GM19035 (cell line): ENCODE results near the gene TM7SF2.

Source experiments
- ATAC-seq: cut with Tn5 transposase; IDR thresholded peaks from one replicate; pipeline ENCODE4 v1.9.1; 2021; ENCODE audit not compliant: unreplicated experiment

Gene TM7SF2

DNA sequence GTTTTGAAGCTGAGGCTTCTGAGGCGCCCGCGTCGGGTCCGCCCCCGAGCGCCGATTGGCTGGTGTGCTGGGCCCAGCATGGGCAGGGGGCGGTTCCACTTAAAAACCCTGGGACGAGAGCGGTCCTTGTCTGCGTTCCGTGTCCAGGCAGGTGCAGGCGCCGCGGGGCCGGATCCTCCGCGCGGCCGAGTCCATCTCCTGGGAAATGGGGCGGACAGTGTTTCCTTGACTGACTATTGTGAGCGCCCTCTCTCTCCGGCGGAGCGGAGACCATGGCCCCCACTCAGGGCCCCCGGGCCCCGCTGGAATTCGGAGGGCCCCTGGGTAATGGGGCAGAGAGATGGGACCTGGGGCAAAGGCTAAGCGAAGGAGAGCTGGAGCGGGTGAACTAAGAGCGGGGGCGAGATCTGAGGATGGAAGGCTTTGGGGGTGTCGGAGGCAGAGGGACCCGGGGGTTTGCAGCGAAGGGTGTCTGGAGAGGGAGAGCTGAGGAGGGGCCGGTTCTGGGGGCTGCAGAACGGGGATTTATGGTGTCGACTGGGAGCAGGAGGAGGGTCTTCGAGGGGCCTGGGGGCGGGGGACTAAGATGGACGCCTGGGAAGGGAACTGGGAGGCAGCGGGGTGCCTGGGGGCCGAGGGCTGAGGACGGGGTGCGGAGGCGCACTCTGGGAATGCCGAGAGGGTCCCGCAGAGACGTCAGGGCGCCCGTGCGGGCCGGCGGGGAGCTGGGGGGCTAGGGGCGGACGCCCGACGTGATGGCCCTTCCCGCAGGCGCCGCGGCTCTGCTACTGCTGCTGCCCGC lies at the start of gene TM7SF2:
Gene TM7SF2 (plus strand): TSS at position 129 of the 802 bp plus-strand sequence. CDS start 144 bp downstream, at position 273.
- peak; percentile 54 for ATAC-seq

DNA sequence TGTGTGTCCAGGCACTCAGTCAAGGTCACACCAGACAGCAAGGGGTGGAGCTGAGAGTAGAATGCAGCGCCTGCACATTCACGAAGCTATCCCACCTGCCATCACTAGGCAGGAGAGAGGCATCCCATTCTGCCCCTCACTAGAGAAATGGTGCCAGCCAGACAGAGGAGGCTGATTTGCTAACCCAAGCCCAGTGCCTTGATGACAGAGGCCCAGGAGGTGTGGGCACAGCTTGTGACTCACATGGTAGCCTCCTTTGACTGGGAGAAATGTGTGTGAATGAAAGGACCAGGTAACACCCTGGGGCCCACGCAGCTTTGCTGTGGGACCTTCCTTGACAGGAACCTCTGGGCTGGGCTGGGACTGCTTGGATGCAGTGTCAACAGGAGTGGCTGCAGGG lies 48.1 kb upstream of the TM7SF2 start:
- no peak for ATAC-seq

DNA sequence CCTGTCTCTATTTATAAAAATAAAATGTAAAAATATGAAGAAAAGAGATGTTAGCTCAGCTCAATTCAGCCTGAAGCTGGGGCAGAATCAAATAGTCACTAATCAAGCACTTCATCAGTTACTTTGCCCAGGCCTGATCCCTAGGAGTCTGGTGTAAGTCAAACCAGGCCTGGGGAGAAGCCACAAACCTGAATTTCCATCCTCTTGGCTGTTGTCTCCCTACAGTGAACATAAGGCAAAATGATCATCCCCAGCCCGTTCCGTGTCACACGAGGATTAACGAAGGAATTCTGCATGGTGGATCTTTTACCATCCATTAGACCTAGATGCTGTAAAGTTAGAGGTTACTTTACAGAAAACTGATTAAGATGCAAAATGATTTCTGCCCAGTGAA lies 46.8 kb upstream of the TM7SF2 start:
- no peak for ATAC-seq

DNA sequence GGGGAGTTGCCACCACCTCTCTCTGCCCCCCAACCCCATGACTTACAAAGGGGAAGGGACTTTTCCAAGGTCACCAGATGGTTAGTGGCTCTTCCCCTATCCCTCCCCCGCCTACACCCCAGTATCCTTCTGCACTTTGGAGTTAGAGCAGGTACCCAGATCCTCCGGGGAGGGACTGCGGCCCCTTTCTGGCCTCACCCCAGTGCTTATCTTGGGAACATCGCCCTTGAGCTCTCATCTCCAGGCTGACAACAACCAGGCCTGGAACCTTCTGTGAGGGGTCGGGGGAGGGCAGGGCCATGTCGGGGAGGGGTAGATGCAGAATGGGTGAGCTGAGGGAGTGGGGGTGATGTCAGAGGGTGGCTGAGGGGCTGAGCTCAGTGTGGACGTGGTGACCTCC lies 45.8 kb upstream of the TM7SF2 start:
- no peak for ATAC-seq

DNA sequence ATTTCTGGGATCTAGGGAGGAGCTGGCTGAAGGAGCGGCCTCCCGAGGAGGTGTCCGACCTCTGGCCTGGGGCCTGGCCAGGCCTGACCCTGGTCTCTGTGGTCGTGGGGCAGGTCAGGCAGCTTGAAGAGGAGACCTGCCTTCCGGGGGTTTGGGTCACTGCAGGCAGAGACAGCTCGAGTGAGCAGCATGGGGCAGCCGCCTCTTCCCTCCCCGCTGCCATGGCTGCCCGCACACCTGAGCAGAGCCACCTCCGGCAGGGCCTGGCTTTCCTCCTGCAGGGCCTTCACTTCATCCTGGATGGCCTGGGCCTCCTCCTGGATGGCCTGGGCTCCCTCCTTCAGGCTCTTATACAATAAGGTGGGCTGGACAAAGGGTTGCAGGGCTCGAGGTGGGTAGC lies 45.4 kb upstream of the TM7SF2 start:
- no peak for ATAC-seq

DNA sequence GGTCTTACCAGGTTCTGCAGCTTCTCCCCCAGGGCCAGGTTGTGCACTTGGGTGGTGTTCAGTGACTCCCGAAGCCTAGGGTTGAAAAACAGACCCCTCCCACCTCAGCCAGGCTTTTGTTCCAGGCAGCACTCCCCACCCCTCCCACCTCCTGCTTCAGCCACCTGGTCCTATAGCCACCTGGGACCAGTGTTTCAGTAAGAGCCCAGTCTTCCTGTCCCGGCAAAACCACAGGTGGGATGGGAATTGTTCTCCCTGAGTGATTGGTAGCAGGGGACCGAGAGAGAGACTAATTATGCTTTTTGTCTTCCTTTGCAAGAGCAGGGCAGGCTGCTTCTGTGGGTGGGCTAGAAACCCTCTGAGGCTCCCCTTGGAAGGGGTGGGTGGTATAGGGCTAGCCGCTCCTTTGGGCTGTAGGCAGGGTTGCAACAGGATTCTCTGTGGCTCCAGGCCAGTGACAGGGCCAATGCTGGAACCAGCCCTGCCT lies 44.8 kb upstream of the TM7SF2 start:
- no peak for ATAC-seq

DNA sequence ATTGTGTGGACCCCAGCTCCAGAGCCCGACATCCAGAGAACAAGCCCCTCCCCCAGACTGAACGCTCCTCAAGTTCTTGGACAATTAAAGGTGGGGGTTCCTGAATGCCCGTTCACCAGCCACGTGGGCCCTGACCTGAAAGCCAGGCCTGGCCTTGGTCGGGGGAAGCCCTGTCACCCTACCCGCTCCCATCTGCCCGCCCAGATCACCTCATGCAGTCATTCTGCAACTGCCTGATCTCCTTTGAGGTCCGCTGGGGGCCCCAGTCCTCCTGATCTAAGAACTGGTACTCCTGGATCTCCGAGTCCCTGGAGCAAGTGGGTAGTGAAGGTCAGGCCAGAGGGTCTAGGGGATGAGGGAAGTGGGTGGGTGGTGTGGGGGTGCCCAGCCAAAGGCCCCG lies 44.2 kb upstream of the TM7SF2 start:
- ATAC-seq: no peak

DNA sequence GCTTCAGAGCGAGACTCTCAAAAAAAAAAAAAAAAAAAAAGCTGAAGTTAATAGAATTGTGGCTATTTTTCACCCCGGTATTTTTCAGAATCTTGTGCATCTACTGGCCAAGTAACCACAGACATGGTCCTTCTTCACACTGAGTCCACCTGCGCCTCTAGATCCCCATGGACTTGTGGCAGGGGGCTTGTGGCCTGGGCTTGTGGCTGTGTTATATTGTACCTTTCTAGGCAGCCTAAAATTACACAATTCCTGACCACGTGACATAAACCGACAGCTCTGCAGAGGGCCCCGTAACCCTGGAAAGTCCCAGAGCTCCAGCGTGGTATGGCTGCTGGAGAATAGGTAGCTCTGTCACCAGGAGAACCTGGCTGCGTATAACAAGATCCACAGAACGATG lies 42.5 kb upstream of the TM7SF2 start:
- no peak for ATAC-seq

DNA sequence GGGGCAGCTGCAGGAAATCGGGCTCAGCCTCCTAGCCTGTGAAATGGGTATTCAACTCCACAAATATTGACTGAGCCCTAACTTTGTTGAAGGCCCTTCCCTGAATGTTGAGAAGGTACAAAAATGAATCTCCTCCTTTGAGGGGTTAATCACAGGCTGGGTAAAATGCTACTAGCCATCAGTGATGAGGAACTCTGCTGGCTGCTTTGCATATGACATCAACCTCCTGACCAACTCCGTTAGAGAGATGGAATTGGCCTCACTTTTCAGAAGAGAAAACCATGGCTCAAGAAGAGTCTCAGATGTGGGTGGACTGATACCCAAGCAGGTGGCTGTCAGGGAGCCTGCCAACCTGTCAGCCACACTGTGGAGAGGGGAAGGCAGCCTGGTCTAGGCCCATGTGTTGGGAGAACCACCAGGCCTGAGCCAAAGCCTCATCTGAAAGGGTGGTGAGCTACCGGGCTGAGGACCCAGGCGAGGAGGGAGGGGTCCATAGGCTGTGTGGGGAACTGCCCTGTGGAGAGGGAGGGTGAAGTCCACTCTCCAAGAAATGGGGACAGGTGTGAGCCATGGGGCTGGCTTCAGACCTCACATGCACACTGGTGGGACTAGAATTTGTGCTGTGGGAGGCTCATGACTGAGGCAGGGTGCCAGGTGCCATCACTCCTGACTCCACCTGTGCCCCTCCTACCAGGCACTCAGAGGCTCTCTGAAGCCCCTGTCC lies 39.6 kb upstream of the TM7SF2 start:
- ATAC-seq: no peak

DNA sequence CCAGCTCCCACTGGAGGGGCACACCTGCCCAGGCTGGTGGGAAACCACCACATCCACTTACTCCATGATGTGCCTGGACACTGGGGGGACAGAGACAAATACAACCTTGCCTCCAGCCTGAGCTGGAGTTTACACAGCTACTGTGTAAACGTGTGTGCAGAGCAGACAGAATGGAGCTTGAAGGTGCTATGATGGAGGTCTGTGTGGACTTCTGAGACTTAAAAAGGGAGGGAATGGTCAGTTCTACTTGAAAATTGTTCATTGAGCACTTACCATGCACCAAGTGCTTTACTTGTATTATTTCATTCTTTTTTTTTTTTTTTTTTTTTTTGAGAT lies 39.1 kb upstream of the TM7SF2 start:
- ATAC-seq: no peak

DNA sequence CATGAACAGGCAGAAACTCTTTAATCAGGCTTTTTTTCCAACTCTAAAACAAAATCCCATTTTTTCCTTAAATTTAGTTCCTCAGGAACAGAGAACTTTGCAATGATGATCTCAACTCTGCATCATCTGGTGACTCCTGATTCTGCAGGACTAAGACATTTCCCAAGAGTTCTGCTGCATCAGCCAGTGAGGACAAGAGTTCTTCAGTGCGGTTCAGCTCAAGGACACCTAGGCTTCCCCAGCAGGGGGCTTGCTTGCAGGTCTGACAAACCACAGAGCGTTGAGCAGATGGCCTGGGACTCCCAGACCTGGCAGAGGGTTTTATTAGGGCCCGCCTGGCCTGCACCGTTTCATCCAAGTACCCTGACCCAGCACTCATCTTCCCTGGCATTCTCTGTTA lies 34.2 kb upstream of the TM7SF2 start:
- ATAC-seq: no peak

DNA sequence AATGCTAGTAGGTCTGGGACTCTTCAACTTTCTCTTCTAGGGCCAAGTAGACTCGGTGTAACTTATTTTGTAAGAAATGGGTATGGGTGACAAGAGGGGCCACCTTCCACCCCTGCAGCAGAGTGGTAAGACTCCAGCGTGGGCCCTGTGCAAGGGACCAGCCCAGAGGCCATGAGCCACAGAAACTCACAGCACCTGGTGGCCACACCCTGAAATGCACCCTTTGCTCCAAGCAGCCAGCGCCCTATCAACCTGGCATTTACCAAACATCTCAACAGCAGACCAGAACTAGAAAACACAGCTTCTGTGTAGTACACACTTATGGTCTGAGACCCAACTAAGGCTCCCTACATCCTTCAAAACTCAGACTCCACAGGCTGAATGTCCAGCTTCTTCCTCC lies 33.5 kb upstream of the TM7SF2 start:
- no peak for ATAC-seq

DNA sequence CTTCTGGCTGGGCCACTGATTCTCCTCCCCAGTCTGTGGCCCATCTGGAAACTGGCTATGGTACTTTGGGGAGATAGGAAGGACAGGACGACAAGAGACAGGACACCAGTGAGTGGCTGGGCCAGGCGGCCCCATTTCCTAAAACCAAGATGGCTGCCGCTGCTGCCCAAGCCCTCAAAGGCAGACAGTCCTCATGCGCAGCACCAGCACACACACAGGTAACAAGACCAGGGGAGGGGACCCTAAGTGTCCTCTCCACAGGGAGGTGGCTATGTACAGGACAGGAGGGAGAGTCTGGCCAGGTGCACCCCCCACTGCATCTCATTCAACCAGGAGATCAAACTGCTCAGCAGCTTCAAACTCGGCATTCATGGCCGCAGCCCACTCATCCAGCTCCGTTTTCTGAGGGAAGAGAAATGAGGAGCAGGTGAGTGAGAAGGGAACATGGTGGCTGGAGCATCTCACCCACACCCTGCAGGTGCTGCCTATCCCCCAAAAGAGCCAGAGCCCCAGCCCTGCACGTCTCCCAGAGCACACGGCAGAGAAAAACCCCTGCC lies 32.8 kb upstream of the TM7SF2 start:
- ATAC-seq: no peak

DNA sequence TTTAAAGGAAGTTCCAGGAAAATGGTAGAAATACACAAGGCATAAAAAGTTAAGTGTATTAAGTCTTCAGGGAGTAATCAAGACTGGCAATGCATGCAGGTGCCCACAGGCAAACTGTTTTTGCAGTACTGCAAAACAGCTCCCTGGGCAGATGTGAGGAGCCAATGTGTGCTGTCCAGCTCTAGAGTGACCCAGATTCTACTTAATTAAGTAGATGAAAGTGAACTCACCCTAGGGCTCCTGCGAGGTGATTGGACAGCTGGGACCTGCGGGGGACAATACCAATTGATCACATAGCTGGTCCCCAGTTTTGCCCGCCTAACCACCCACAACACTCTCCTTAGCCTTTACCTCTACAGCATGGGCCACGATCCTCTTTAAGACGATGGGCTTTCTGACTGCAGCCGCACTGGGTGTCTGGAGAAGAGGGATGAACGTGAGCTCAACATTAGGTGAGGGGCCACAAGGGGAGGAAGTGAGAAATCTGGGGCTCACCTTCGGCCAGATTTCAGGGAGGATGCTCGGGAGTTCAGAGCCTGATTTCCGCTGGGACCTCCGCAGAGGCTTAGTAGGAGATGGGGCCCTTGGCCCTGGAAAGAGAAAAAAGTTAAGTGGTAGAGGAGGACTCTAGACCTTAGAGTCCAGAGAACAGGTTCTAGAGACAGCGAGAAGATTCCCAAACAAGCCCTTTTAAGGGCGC lies 28.4 kb upstream of the TM7SF2 start:
- ATAC-seq: peak; percentile 18

DNA sequence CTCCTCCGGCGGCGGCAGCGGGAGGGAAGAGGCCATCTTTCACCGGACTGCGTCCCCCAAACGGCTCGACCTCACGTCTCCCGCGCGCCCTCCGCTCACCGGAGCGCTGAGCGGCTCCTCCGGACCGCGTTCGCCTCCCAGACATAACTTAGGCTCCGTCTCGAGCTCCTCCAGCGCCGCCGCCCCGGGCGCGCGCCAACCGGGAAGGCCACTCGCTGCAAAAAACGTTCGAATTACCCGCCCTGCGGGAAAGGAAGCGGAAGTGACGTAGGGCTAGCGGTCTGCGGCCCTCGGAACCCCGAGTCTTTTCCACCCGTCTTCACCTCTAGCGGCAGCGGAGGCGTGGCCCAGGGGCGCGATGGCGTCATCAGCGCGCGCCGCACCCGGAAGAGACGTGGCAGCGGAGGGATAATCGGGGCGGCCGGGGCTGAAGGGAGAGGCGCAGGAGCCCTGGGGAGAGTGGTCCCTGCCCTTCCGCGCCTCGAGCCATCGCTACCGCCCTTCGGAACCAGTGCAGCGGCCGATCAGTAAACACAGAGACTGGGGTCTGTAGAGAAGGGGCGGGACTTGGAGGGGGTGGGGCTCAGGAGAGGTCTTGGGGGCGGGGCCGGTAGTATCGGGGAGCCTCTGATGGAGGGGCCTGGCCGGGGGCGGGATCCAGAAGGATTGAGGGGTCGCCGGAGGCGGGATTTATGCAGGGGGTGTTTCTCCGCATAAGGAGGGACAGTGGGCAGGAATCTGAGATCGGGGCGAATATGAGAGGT lies 27.7 kb upstream of the TM7SF2 start, which contains the start of the genes CDCA5 and ZFPL1:
Gene CDCA5 (minus strand): TSS at position 207 of the 764 bp plus-strand sequence. CDS start 62 bp downstream, at position 145.
Gene ZFPL1 (plus strand): TSS at position 389 of the 764 bp plus-strand sequence. CDS start 477 bp downstream, outside the sequence.
- ATAC-seq: peak; percentile 88

DNA sequence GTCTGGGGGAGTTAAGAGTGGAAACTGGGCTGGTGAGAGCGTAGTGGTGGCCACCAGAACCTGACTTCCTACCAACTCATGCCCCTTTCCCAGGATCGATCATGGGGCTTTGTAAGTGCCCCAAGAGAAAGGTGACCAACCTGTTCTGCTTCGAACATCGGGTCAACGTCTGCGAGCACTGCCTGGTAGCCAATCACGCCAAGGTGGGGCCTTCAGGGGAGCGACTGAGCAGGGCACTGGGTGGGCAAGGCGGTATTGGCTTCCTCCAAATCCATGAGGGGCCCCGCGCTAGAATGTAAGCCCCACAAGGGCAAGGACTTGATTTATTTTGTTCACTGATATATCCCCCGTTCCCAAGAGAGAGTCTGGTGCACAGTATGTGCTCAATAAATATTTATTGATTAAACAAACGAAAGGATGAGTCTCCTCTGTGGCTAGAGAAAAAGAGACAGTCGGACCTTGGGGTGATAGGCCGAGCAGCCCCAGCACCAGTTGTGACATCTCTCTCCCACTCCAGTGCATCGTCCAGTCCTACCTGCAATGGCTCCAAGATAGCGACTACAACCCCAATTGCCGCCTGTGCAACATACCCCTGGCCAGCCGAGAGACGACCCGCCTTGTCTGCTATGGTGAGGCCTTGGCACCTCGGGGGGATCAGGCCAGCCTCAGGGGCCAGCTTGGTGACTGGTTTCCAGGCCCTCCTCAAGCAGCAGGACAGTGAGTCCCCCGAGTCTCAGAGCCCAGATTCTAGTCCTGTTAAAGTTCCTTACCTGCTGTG lies 26.9 kb upstream of the TM7SF2 start:
- peak; percentile 6 for ATAC-seq

DNA sequence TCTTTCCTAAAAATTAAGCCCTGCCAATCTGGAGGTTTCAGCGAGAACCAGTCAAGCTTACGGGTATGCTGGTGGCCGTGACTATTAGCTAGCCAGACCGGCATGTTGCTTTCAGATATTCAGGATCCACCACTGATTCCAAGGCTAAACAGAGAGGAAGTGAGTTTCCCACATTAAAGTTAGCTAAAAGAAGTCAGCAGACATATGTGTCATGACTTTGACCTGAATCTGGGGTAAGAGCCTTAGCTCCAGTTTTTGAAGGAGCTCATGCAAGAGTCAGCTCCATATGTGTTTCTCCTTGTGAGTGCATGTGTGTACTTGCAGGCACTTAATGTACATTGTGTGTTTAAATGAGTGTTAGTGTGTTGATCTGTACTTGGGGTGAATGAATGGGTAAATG lies 26.2 kb upstream of the TM7SF2 start:
- no peak for ATAC-seq

DNA sequence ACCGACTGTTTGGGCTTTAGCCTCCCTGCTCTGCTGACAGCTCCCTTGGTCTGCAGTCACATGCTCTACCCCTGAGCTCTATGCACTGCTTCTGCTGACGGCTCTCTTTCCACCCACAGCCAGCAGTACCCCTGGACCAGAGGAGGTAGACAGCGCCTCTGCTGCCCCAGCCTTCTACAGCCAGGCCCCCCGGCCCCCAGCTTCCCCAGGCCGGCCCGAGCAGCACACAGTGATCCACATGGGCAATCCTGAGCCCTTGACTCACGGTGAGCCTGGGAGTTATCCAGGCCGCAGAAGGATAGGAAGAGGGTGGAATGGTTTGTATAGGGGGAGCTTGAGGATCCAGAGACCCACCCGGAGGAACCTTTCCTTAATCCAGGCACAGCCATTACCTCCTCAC lies 24.9 kb upstream of the TM7SF2 start:
- ATAC-seq: no peak

DNA sequence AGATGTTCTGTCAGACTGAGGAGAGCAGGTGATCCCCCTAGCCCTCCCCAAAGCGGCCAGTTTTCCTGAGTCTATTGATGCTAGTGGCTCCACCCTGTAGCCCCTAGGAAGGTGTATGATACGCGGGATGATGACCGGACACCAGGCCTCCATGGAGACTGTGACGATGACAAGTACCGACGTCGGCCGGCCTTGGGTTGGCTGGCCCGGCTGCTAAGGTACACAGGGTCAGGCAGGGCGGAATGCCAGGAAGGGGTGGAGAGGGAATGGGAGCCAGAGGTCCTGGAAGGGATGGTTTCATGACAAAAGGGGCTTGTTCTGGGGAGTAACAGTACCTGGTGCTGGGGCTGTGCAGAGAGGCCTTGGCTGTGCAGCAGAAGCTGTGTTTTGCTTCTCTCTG lies 24.5 kb upstream of the TM7SF2 start:
- no peak for ATAC-seq

DNA sequence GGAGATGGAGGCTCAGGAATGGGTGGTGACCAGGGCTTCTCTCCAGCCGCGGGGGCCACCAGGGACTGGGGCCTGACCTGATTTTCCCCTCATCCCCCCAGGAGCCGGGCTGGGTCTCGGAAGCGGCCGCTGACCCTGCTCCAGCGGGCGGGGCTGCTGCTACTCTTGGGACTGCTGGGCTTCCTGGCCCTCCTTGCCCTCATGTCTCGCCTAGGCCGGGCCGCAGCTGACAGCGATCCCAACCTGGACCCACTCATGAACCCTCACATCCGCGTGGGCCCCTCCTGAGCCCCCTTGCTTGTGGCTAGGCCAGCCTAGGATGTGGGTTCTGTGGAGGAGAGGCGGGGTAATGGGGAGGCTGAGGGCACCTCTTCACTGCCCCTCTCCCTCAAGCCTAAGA lies 23.8 kb upstream of the TM7SF2 start:
- no peak for ATAC-seq
